Measurements from ENCODE around the gene TMCC2. TPM values are rescaled to one million over a fixed set of nuclear protein-coding genes. Genes with fewer than 3 reads are reported as not detected.

Gene TMCC2
- total and polyA plus RNA-seq, 2 experiments from 2014 or later = 2.6 to 9.9 TPM

- no peak for TF ChIP-seq CTCF (conservative IDR thresholded peaks at IDR 0.05; ENCODE audit: low read depth in 2 of 2)
Observed at GRCh38 chr1:205266611-205267305, 39.0 kb downstream of the TMCC2 start (continued).

GRCh38 chr1:205267306-205267902, 39.7 kb downstream of the TMCC2 start:
- ATAC-seq (no peak), DNase-seq (ENCODE audit: low spot score) (no peak)
- Mint-ChIP-seq H3K27me3 (ENCODE audit: insufficient read depth, low read depth, poor library complexity) (peaks cover 7% of the 10 kb centered on the region), H3K4me3 (no peak overlapping the region), H3K9me3 (no peaks in the 10 kb centered on the region), H3K36me3 (ENCODE audit: low read depth) (peaks cover 4% of the 10 kb centered on the region; the same call in 2 of the 3 replicates), H3K4me1 (peaks cover 21% of the 10 kb centered on the region), H3K27ac (no peak overlapping the region)
- no peaks in the 10 kb centered on the region for H3K36me3 ChIP-seq (ENCODE audit: insufficient read depth)
- H3F3A ChIP-seq (replicated peaks; ENCODE audit: low read depth) = no peaks in the 10 kb centered on the region
- H3K4me3 ChIP-seq = no peak overlapping the region
- no peaks in the 10 kb centered on the region for H3K27me3 ChIP-seq (ENCODE audit: insufficient read depth)
- H4K20me1 ChIP-seq (replicated peaks; ENCODE audit: insufficient read depth) = no peaks in the 10 kb centered on the region
- no peak overlapping the region for H2AFZ ChIP-seq
- no peak overlapping the region for H3K27ac ChIP-seq (ENCODE audit: low read depth)
- H3K4me2 ChIP-seq = no peak overlapping the region
- H3K9me2 ChIP-seq (ENCODE audit: insufficient read depth) = no peaks in the 10 kb centered on the region
- peaks cover 22% of the 10 kb centered on the region for H3K4me1 ChIP-seq (ENCODE audit: insufficient read depth)
- no peaks in the 10 kb centered on the region for H3K79me2 ChIP-seq (replicated peaks; ENCODE audit: insufficient read depth)
- TF ChIP-seq ZNF331 (CRISPR knock-in tag; IDR thresholded peaks at IDR 0.05; ENCODE audit: low read depth) = no peak
- no peak for TF ChIP-seq ZNF462 (CRISPR knock-in tag; IDR thresholded peaks at IDR 0.05)
- TF ChIP-seq CREB1 (CRISPR knock-in tag; IDR thresholded peaks at IDR 0.05; ENCODE audit: low read depth) = no peak
- TF ChIP-seq CTCF (conservative IDR thresholded peaks at IDR 0.05; ENCODE audit: low read depth in 2 of 2) = no peak
- TF ChIP-seq ETS1 (IDR thresholded peaks at IDR 0.05) = no peak
- TF ChIP-seq REST (IDR thresholded peaks at IDR 0.05; ENCODE audit: unreplicated experiment) = no peak
- no peak for TF ChIP-seq STAT1 (IDR thresholded peaks at IDR 0.05; ENCODE audit: unreplicated experiment)
- TF ChIP-seq ZNF114 (CRISPR knock-in tag; IDR thresholded peaks at IDR 0.05) = no peak

Data from GM23338 (cell line).